IMR-90 (cell line): ENCODE data around the gene OPTC. TPM values are rescaled to one million over a fixed set of nuclear protein-coding genes. Genes with fewer than 3 reads are reported as not detected.
A peak's percentile ranks its signal among the peaks of the same experiment; 100 is the strongest.
"Not testable (repeated sequence)": the region's sequence is repeated elsewhere in the genome, so short reads cannot be mapped to it uniquely, and the experiment has no call there.

Experiments
- ATAC-seq: fragments of 200-7000 bp; cut with Tn5 transposase; 2 replicates; pipeline ENCODE4 v1.9.1; 2020; ENCODE audit warnings: low read depth, mild to moderate bottlenecking, moderate library complexity
- BruUV-seq: library from RNA; stranded (reverse); fragments of 400-500 nt; replicated peaks from 2 replicates; lab custom pipeline; 2021; lab: Mats Ljungman, UMichigan
- CTCF ChIA-PET: fragments of 300-600 bp; formaldehyde crosslinking; extraction: SDS; loops from one replicate; lab custom pipeline; 2021; ENCODE audit warnings: antibody characterized with exemption; lab: Yijun Ruan, JAX
- POLR2A ChIA-PET: fragments of 300-600 bp; sonication (Branson Sonifier 250); formaldehyde crosslinking; loops from one replicate; lab custom pipeline; 2022; ENCODE audit warnings: antibody characterized with exemption; ENCODE audit not compliant: unreplicated experiment; lab: Charles Lee
- DNase-seq: peaks from one replicate; pipeline ENCODE4 v3.0.0; 2013
- H2AFZ ChIP-seq: replicated peaks from 2 replicates; pipeline ENCODE3; 2013; ENCODE audit warnings: low read length, mild to moderate bottlenecking; ENCODE audit not compliant: poor library complexity
- H2AK5ac ChIP-seq: 2 replicates; pipeline ENCODE4 v1.6.1; 2013; ENCODE audit warnings: low read depth, low read length, inconsistent platforms
- H2AK9ac ChIP-seq: replicated peaks from 2 replicates; pipeline ENCODE3; 2013; ENCODE audit warnings: mild to moderate bottlenecking, low read depth, low read length, moderate library complexity; ENCODE audit not compliant: poor library complexity
- H2BK120ac ChIP-seq: 2 replicates; pipeline ENCODE4 v1.6.1; 2013; ENCODE audit warnings: low read depth, low read length, inconsistent platforms
- H2BK15ac ChIP-seq: 3 replicates; pipeline ENCODE4 v1.6.1; 2013; ENCODE audit warnings: low read depth, low read length, inconsistent platforms
- H2BK20ac ChIP-seq: 2 replicates; pipeline ENCODE4 v1.6.1; 2013; ENCODE audit warnings: low read depth, mild to moderate bottlenecking, inconsistent platforms, low read length, moderate library complexity
- H2BK5ac ChIP-seq: 2 replicates; pipeline ENCODE4 v1.6.1; 2013; ENCODE audit warnings: mild to moderate bottlenecking, low read depth, low read length, inconsistent platforms; ENCODE audit not compliant: poor library complexity, severe bottlenecking
- H3K14ac ChIP-seq: replicated peaks from 2 replicates; pipeline ENCODE4 v1.6.1; 2013; ENCODE audit warnings: low read depth, low read length, inconsistent platforms
- H3K18ac ChIP-seq: 2 replicates; pipeline ENCODE4 v1.6.1; 2013; ENCODE audit warnings: low read depth, low read length, control low read depth
- H3K23ac ChIP-seq: 2 replicates; pipeline ENCODE4 v1.6.1; 2013; ENCODE audit warnings: low read depth, low read length, inconsistent platforms
- H3K27ac ChIP-seq: 2 replicates; pipeline ENCODE4 v1.5.1; 2013; ENCODE audit warnings: mild to moderate bottlenecking, control low read depth, low read length; ENCODE audit not compliant: insufficient read depth
- H3K27me3 ChIP-seq: 2 replicates; pipeline ENCODE4 v1.6.1; 2013; ENCODE audit warnings: low read length; ENCODE audit not compliant: control insufficient read depth, insufficient read depth
- H3K36me3 ChIP-seq: 2 replicates; pipeline ENCODE4 v1.6.1; 2013; ENCODE audit warnings: low read length, mixed read lengths; ENCODE audit not compliant: control insufficient read depth, insufficient read depth
- H3K4ac ChIP-seq: 2 replicates; pipeline ENCODE4 v1.6.1; 2013; ENCODE audit warnings: low read depth, low read length, inconsistent platforms
- H3K4me1 ChIP-seq: 2 replicates; pipeline ENCODE4 v1.6.1; 2013; ENCODE audit warnings: low read length, mixed read lengths; ENCODE audit not compliant: control insufficient read depth, insufficient read depth
- H3K4me2 ChIP-seq: 2 replicates; pipeline ENCODE4 v1.6.1; 2013; ENCODE audit warnings: low read depth, mild to moderate bottlenecking, control low read depth, low read length, moderate library complexity
- H3K4me3 ChIP-seq: 2 replicates; pipeline ENCODE4 v1.5.1; 2013; ENCODE audit warnings: low read depth, mild to moderate bottlenecking, control low read depth, low read length, moderate library complexity; ENCODE audit not compliant: insufficient read depth
- H3K56ac ChIP-seq: 2 replicates; pipeline ENCODE4 v1.6.1; 2013; ENCODE audit warnings: low read length, inconsistent platforms; ENCODE audit not compliant: insufficient read depth; ENCODE audit errors: extremely low read depth
- H3K79me1 ChIP-seq, 2 experiments: 2 replicates each; pipeline ENCODE4 v1.6.1; 2013; ENCODE audit warnings: low read length in 2 of 2, inconsistent platforms in 1 of 2, low read depth in 1 of 2
- H3K9ac ChIP-seq: 2 replicates; pipeline ENCODE4 v1.6.1; 2013; ENCODE audit warnings: low read depth, low read length, control low read depth
- H3K9me1 ChIP-seq: 2 replicates; pipeline ENCODE4 v1.6.1; 2013; ENCODE audit warnings: low read length, inconsistent platforms; ENCODE audit not compliant: insufficient read depth
- H3K9me3 ChIP-seq: 2 replicates; pipeline ENCODE4 v1.6.1; 2013; ENCODE audit warnings: low read length; ENCODE audit not compliant: control insufficient read depth, insufficient read depth
- H4K20me1 ChIP-seq: 2 replicates; pipeline ENCODE4 v1.6.1; 2013; ENCODE audit warnings: low read length, inconsistent platforms; ENCODE audit not compliant: insufficient read depth
- H4K5ac ChIP-seq: 2 replicates; pipeline ENCODE4 v1.6.1; 2013; ENCODE audit warnings: mild to moderate bottlenecking, low read depth, low read length, control low read depth
- H4K8ac ChIP-seq, 2 experiments: 2 replicates each; pipeline ENCODE4 v1.6.1; 2013; ENCODE audit warnings: low read depth in 2 of 2, low read length in 2 of 2, control low read depth in 1 of 2, inconsistent platforms in 1 of 2
- H4K91ac ChIP-seq: 2 replicates; pipeline ENCODE4 v1.6.1; 2013; ENCODE audit warnings: low read depth, low read length, inconsistent platforms; ENCODE audit not compliant: insufficient read depth
- ELK1 ChIP-seq: fragments of 150-350 bp; IDR thresholded peaks from 2 replicates; pipeline ENCODE4 v1.6.1; 2016; ENCODE audit warnings: low read depth, mild to moderate bottlenecking, low read length, moderate library complexity, borderline replicate concordance
- MXI1 ChIP-seq: IDR thresholded peaks from 2 replicates; pipeline ENCODE4 v1.6.1; 2012; ENCODE audit warnings: low read depth, mild to moderate bottlenecking, low read length, moderate library complexity, borderline replicate concordance
- POLR2A ChIP-seq: IDR thresholded peaks from 2 replicates; pipeline ENCODE4 v1.6.1; 2012; ENCODE audit warnings: mild to moderate bottlenecking, low read depth, low read length
- RFX5 ChIP-seq: IDR thresholded peaks from 2 replicates; pipeline ENCODE4 v1.8.0; 2012; ENCODE audit warnings: low read depth, mild to moderate bottlenecking, low read length, moderate library complexity
- WGBS, 2 experiments: methylation state at CpG; one replicate each; pipeline versions ENCODE4 v1.1.5 to v1.1.7; 2013; ENCODE audit warnings: missing lambda C conversion rate in 2 of 2; ENCODE audit not compliant: insufficient read length in 1 of 2; ENCODE audit errors: extremely low coverage in 2 of 2; 5-methylcytosine and 5-hydroxymethylcytosine counted together
- dilution Hi-C: fragments of 300-500 bp; cut with HindIII; formaldehyde crosslinking; loops from one replicate; pipeline ENCODE4 v1.14.3; 2018; ENCODE audit warnings: low sequenced_read_pairs; ENCODE audit not compliant: unreplicated experiment
- in situ Hi-C: fragments of 300-500 bp; cut with MboI; formaldehyde crosslinking; loops from 3 replicates; pipeline ENCODE4 v1.14.3; 2019; ENCODE audit warnings: low sequenced_read_pairs, inconsistent platforms, mixed read lengths
- intact Hi-C: fragments of 100-400 bp; cut with micrococcal nuclease; formaldehyde crosslinking; loops from 2 replicates; pipeline ENCODE4 v1.10.0; 2022
- polyA plus RNA-seq, 3 experiments: library from polyadenylated mRNA; depleted of rRNA; stranded (reverse); fragments of >200 nt; gene quantifications; 2 replicates each; pipeline ENCODE4 v1.2.3, GENCODE V29; 2012; ENCODE audit warnings: low replicate concordance in 1 of 3
- total RNA-seq: library from RNA; depleted of rRNA; stranded (reverse); fragments of >200 nt; gene quantifications from 2 replicates; pipeline ENCODE4 v1.2.3, GENCODE V29; 2012

OPTC gene
- total and polyA plus RNA-seq, 2 of the 4 experiments (the other 2 are of a cell fraction) = not detected

DNA sequence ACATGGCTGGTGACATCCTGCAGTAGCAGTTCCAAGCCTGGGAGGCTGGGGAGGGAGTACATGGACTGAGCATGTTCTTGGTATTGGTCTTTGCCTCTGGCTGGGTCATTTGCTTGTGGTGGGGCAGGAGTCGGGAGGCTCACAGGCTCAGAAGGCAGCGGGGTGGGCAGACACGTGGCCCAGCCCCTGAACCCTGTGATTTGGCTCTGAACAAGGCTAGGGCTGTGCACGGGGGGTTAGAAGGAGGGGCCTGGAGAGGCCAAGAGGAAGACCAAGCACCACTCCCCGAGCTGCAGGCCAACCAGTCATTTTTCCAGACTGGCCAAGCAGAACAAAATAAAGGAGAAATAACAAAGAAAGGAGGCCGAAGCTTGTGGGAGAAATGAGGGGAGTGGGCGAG is 28.0 kb upstream of the OPTC start:
- Histone ChIP-seq H3K14ac (no peak overlapping the region), H3K9ac (no peak overlapping the region), H2BK5ac (no peak overlapping the region), H2AK5ac (peak overlapping the region; percentile 30; the same call in 1 of the 2 replicates), H3K9me3 (no peaks in the 10 kb centered on the region), H4K91ac (peak overlapping the region; percentile 27; the same call in 1 of the 2 replicates), H4K20me1 (no peaks in the 10 kb centered on the region), H3K4me2 (no peak overlapping the region), H2BK20ac (0 out of 2 replicates have a peak overlapping the region, but pooled peaks have one; percentile 3), H4K5ac (no peak overlapping the region; the same call in 1 of the 2 replicates), H3K4me3 (no peak overlapping the region), H3K9me1 (peaks cover 6% of the 10 kb centered on the region), H3K36me3 (no peaks in the 10 kb centered on the region), H3K4me1 (peaks cover 19% of the 10 kb centered on the region), H2BK15ac (no peak overlapping the region; the same call in 2 of the 3 replicates), H3K27ac (no peak overlapping the region), H3K27me3 (no peaks in the 10 kb centered on the region; the same call in 1 of the 2 replicates), H3K4ac (0 out of 2 replicates have a peak overlapping the region, but pooled peaks have one; percentile 10), H3K18ac (no peak overlapping the region; the same call in 1 of the 2 replicates), H2BK120ac (peak overlapping the region; percentile 1; the same call in 1 of the 2 replicates), H2AFZ (peak overlapping the region; percentile 44), H2AK9ac (no peak overlapping the region), H3K23ac (no peak overlapping the region), H3K56ac (no peak overlapping the region), H4K8ac (0 out of 4 replicates have a peak overlapping the region, but pooled peaks of 1 of the 2 experiments have one; percentile 1), H3K79me1 (no peaks in the 10 kb centered on the region)
- TF ChIP-seq POLR2A (no peak), RFX5 (no peak), MXI1 (no peak), ELK1 (no peak)
- no TSS peak for BruUV-seq
- no peak for DNase-seq
- POLR2A ChIA-PET = no interaction called here
- intact Hi-C loops (no loop called here), dilution Hi-C loops (no loop called here), in situ Hi-C loops (no loop called here)
- ATAC-seq = peak; percentile 54
- 5% methylated on average over 4 of the region's 7 CpGs; no CpG with 5 or more reads in 1 of the 2 experiments for WGBS, 2 experiments
- CTCF ChIA-PET = no interaction called here

GRCh38 chr1:203466906-203467549 is 26.9 kb upstream of the OPTC start:
- H3K79me1 ChIP-seq, dilution Hi-C loops, H3K56ac ChIP-seq, H4K91ac ChIP-seq, H3K9ac ChIP-seq, H3K27me3 ChIP-seq, BruUV-seq, H3K4me3 ChIP-seq, DNase-seq, H2BK15ac ChIP-seq, H2AK9ac ChIP-seq, H3K36me3 ChIP-seq, ATAC-seq, H3K18ac ChIP-seq, CTCF ChIA-PET, H2BK120ac ChIP-seq, H4K20me1 ChIP-seq, H3K9me1 ChIP-seq, POLR2A ChIA-PET, H2BK5ac ChIP-seq, H3K9me3 ChIP-seq, H2BK20ac ChIP-seq, H3K27ac ChIP-seq, H3K4me2 ChIP-seq, H4K8ac ChIP-seq, H3K23ac ChIP-seq, intact Hi-C loops, in situ Hi-C loops, H2AFZ ChIP-seq, H4K5ac ChIP-seq: not testable (repeated sequence)
- Histone ChIP-seq H3K4me1 (peaks cover 19% of the 10 kb centered on the region), H2AK5ac (peak overlapping the region; percentile 11; the same call in 1 of the 2 replicates), H3K14ac (peak overlapping the region; percentile 33; the same call in 1 of the 2 replicates), H3K4ac (0 out of 2 replicates have a peak overlapping the region, but pooled peaks have one; percentile 16)
- 98% methylated on average over 7 of the region's 13 CpGs; no CpG with 5 or more reads in 1 of the 2 experiments for WGBS, 2 experiments
